GM21360 (cell line): ENCODE data around the gene EPHB6.

Experiments used
- ATAC-seq: cut with Tn5 transposase; IDR thresholded peaks from one replicate; pipeline ENCODE4 v1.9.1; 2021; ENCODE audit warnings: mild to moderate bottlenecking, moderate library complexity; ENCODE audit not compliant: unreplicated experiment

Gene EPHB6

GRCh38 chr7:142833174-142834048 lies 21.5 kb upstream of the EPHB6 start:
- ATAC-seq = peak; percentile 69

DNA sequence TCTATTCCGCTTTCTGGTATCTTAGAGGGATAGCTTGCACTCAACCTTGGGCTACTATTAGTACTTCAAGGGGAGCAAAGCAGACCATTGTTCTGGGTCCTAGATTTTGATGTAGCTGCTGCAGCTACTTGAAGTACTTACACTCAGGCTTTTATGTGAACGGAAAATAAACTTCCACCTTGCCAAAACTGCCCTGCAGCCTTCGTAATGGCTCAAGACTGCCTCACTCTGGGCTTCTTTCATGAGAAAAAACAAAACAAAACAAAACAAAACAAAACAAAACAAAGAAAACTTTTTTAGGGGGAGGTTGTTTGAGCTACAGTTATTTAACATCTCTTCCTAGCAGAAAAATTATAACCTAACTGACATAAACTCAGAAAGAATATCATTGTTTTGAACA lies 19.4 kb upstream of the EPHB6 start:
- ATAC-seq = no peak

DNA sequence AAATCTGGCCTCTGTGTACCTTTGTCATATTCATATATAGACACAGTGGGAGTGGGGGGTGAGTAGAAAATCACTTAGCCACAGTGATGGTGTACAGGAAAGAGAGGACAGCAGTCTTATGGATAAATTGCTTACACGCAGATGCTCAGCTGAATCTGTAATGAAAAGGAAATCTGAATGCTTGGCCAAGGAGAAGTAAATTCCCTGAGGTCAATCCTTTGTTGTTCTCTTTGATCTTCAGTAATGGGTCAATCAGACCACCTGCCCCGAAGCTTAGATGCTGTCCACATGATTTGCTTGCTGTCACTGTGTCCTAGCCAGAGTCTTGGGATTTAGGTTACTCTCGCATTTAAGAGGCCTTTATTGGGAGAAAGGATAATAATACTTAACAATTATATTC lies 18.4 kb upstream of the EPHB6 start:
- no peak for ATAC-seq

DNA sequence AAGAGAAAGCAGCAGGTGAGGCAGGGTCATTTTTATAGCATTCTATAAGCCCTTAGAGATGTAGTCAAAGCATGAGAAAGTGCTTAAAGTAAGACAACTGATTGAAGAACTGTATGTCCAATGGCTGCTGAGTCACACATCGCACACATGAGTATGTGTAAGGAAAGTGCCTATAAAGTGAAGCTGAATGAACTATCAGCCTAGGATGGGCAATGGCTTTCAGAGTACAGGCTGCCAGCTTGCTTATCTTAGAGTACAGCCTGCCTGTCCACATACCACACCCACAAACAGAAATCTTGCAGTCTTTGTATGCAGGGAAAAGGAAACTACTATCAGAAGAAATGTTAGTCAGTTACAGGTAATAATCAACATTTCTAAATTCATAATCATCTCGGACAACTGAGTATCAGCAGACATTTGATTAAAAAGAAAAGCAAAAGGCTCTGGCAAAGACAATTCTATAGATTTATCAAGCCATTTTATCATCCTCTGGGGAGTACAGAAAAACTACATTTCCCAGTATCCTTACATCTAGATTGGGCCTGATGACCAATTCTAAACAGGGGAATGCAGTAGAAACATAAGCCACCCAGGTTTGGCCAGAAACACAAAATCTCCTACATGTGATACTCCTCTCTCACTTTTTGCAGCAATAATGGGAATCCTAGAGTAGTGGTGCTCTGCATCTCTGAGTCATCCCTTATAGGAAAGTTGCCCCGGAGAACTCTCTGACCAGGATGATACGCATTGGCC lies 16.2 kb upstream of the EPHB6 start:
- no peak for ATAC-seq

DNA sequence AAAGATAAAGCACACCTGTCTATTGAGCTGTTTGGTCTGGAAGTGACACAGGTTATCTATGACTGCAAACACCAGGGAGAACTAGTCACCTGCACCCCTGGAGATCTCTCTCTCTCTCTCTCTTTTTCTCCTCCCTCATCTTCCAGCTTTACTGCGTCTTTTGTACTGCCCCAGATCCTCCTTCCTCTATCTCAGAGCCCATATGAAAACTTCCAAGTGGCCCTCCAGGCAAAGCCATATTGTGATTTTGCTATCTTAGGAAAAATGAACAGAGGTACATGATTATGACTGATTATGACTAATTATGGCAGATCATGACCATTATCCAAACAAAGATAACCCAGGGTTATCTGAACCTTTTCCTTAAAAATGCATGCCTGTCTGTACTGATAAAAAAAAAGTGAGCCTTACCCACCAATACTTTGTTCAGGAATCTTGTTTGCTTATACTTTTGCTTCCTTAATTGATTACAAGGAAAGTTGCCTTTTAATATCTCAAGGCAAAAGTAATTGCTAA lies 12.6 kb upstream of the EPHB6 start:
- no peak for ATAC-seq

DNA sequence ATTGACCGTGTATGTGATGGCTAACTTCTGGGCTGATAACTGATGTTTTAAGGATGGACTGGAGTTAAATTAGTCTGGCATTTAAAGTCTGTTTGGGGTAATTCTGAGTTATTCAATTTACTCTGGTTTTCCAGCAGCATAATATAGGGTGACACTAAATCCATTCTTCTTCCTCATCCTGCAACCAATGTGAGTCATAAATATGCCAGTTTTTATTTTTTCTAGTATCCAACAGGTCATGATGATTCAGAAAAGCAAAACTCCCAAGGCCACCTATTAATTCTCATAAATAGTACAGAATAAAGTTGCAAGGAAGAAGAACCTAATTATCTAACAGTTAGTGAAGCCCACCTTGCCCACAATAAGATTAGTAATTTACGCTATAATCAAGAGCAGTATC lies 7.5 kb upstream of the EPHB6 start:
- ATAC-seq = no peak

GRCh38 chr7:142851269-142851668 lies 3.6 kb upstream of the EPHB6 start:
- no peak for ATAC-seq

DNA sequence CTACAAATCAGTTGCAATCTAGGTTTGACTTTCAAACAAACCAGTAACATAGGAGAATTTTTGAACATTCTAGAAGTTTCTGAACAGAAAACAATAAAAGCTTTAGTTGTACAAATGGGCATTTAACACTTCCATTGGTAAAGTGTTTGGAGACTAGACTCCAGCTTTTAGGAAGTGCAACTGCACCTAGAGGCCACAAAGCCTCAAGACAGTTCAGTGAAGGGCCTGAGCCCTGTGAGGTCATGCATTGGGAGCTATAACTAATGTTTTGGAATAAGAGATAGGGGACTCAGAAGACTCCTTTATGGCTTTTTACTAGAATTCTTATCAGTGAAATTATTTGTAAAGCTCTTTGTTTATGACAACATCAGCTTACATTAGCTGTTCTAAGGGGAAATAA lies 3.0 kb upstream of the EPHB6 start:
- ATAC-seq = no peak

- ATAC-seq = peak; percentile 82
These were observed 1.0 kb upstream of the EPHB6 start for GRCh38 chr7:142853739-142854371.

DNA sequence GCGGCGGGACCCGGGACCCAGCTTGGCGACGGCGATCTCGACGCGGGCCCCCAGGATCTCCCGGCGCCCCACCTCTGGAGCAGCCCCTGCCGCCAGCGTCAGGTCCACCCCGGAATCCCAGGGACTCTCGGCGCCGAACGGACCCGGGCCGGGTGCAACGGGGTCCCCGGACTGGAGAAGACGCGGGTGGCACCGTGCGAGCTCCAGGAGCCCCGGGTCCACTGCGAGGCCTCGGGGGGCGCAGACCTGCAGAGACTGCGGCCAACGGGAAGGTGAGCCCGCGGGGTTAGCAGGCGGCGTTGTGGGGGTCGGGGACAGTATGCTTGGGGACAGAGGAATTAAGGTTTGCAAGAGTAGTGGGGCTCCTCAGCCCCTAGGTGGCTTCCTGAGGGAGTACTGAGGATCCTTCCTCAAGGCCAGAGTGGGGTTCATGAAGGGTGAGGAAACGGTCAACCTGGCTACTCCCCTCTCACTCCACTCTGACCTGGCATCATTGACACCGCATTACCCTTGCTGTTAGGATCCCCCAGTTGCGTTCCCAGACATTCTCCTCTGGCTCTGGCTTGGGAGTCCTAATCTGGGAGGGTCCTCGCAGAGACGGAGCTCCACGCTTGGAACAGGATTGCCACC lies 353 bp downstream of the EPHB6 start:
- no peak for ATAC-seq

DNA sequence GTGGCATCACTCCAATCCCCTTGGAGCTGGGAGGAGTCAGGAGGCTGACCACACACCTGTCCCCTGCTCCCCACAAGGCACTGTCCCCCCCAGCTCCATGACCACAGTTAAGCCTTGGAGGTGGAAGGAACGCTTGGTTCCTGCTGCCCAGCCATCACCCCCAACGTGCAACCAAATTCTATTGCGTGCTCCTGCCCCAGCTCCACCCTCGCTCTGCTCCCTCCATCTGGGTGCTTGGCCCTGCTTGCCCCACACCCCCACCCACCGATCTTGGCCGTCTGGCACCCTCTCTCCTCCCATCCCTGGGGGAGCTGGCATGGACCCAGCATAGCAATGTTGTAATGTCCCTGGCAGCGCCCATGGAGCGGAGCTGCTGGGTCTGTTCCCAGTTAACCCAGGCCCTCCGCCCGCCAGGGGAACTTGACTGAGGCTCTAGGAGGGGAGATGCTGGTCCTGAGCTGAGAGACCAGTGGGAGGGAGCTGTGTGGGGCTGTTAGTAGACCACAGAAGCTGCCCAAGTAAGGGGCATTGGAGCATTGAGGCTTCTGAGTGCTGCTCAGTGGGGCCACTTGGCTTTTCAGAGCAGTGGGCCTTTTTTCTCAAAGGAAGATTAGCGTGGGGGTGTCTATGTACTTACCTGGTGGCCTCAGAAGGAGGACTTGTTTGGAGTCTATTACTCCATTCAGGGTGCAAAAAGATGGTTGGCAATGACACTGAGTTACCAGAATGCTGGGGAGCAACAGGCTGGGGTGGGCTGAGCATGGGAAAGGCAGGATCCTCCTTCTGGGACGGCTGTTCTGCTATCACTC lies 1.1 kb downstream of the EPHB6 start:
- ATAC-seq = no peak

DNA sequence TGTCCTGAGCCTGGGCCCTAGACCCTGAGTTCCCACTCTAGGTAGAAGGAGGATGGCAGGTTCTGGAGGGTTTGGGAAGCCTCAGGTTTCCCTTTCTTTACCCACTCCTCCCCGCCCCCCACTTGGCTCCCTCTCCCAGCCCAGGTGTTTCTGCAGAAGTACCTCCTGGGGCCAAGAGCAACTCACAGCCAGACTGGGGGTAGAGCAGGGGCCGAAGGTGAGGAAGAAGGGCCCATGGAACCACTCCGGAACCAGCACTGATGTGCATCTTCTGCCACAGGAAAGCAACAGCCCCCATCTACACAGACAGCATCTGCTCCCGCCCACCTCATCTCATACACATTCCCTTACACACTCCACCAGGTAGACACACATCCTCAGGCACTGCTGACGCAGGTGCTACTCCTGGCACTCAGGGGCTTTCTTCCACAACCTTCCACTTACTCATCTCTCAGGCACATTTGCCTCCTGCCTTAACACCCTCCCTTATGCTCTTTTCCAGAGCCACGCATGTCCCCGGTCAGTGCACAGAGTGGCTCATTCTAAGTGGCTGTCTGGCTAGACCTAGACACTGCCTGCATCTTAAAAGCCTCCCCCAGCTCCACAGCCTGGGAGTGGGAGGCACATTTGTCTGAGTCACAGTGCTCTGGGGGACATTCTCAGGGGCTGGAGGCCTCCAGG lies 1.8 kb downstream of the EPHB6 start:
- ATAC-seq = no peak

- ATAC-seq = no peak
These were observed 2.7 kb downstream of the EPHB6 start for GRCh38 chr7:142857625-142858024.

DNA sequence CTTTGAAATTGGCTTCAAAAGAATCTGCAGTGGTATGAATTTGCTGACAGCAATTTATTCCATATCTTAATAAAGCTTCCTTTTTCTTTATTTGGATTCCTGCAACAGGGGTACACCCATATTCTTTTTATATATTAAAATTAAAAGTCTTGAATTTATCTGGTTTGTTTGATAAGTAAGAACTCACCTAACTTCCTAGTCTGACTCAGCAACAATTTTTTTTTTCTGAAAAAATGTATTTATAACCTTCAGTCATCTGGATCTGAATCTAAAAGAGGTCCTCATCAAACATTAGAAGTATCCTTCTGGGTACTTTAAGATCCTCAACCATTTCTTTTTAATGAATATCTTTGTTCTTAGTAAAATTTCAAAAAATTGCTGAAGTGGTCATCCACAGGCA lies 4.5 kb downstream of the EPHB6 start:
- no peak for ATAC-seq

DNA sequence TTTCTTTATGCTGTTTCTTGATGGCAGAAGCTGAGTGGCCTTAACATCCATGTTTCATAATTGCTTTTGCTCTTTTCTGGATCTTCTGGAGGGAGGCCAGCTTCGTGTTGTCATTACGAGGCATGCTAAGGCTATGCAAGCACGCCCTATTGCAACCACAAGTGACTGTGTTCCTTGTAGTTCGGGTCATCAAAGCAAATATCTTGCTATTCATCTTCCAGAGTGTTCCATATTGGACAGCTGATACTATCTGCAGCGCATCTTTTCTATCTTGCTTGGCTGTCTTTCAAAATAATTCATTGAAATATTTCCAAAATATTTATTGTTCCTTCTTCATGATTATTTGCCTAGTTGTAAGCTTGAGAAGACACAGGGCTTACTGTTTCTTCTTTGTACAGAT lies 5.0 kb downstream of the EPHB6 start:
- ATAC-seq = no peak

DNA sequence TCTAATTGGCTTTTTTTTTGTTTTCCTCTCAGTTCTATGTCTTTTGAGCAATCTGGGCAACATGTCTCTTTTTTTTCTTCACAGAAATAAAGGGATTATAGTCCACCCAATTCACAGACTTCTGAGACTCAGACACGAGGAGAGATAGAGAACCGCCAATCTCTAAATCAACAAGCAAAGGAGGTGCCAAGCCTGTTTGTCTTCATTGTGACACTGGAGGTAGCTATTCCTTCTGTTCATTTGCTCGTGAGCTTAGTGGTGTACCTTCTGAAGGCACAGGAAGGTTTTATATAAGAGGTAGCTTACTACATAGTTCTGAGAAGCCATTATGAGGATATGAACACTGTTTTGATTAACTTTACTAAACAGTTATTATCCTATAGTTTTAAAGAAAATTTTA lies 6.1 kb downstream of the EPHB6 start:
- no peak for ATAC-seq

- no peak for ATAC-seq
These were observed 7.5 kb downstream of the EPHB6 start for GRCh38 chr7:142862351-142862750.

GRCh38 chr7:142862786-142863400 lies 8.0 kb downstream of the EPHB6 start:
- ATAC-seq = no peak
